AG09309 (cell line): ENCODE results near the gene REEP1.
"Not testable (repeated sequence)": the region's sequence is repeated elsewhere in the genome, so short reads cannot be mapped to it uniquely, and the experiment has no call there.

Experiments used
- DNase-seq: peaks from one replicate; pipeline ENCODE4 v3.0.0-alpha.2; 2010; ENCODE audit warnings: low read depth
- H3K4me3 ChIP-seq: 2 replicates; pipeline ENCODE4 v1.5.1; 2011; ENCODE audit warnings: mild to moderate bottlenecking, low read depth, low read length, moderate library complexity; ENCODE audit not compliant: control insufficient read depth
- CTCF ChIP-seq: IDR thresholded peaks from 2 replicates; pipeline ENCODE4 v1.5.1; 2011; ENCODE audit warnings: mild to moderate bottlenecking, low read depth, low read length, inconsistent platforms; ENCODE audit not compliant: insufficient read depth, control insufficient read depth; ENCODE audit errors: missing control alignments

Gene REEP1

DNA sequence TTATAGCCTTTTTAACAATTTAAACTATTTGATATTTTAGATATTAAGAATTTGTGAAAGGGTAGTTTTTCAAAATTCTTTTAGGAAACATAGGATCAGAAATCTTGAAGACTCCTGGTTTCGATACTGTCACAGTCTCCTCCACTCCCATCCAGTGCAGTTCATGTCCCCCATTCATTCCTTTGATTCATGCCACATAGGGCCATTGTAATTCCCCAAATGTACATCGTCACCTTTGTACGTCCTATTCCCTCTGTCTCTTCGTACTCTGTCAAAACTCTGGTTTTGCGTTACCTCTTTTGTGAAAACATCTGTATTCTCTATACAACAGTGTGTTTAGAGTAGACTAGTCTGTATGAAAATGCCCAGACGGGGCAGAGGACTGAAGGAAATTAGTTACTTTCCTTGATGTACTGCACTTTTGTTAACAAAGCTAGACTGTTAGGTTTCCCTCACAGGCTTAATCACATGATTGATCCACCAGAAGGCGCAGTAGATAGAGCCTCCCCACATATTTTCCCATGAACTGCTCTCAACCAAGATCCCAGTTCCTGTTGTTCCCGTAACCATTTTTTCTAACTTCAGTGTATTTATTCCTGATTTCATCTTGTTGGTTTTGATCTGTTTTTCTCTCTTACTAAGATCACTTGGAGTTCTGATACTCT lies 135.6 kb downstream of the REEP1 start:
- DNase-seq: no peak
- no peak overlapping the region for H3K4me3 ChIP-seq
- TF ChIP-seq CTCF: no peak

- H3K4me3 ChIP-seq: not testable (repeated sequence)
These were observed 136.9 kb downstream of the REEP1 start for GRCh38 chr2:86200564-86200963.

GRCh38 chr2:86199834-86200177 lies 137.6 kb downstream of the REEP1 start:
- no peak for TF ChIP-seq CTCF
- no peak for DNase-seq
- peak overlapping the region; percentile 62 for H3K4me3 ChIP-seq

More at GRCh38 chr2:86200564-86200963, 136.9 kb downstream of the REEP1 start:
- DNase-seq: not testable (repeated sequence)

GRCh38 chr2:86195808-86196387 lies 141.5 kb downstream of the REEP1 start:
- H3K4me3 ChIP-seq: peak overlapping the region; percentile 91
- TF ChIP-seq CTCF: no peak
- DNase-seq: no peak

- peak within 1 kb of the TSS; percentile 91 for H3K4me3 ChIP-seq
- peak; percentile 86 for DNase-seq
- no peak for TF ChIP-seq CTCF
These were observed 142.2 kb downstream of the REEP1 start, which contains the start of gene IMMT for GRCh38 chr2:86195055-86195807. Gene IMMT (minus strand): TSS chr2:86195462. CDS start chr2:86195382, 80 bp downstream.

DNA sequence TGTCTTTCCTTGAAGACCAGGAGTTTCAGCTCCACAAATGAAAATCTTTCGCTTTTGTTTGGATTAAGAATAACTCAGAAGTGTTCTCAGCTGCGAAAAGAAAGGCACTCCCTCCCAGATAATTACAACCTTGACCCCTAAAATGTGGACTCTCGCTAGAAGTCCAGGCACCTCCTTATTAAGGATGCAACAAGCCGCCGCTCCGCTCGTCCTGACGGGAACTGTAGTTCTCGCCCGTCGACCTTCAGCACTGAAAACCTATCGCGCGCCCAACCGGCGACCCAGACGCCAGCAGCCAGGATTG lies 142.7 kb downstream of the REEP1 start:
- no peak for TF ChIP-seq CTCF
- DNase-seq: no peak

GRCh38 chr2:86193901-86194567 lies 143.4 kb downstream of the REEP1 start:
- no peak for DNase-seq
- TF ChIP-seq CTCF: peak; percentile 2
- peak overlapping the region; percentile 91 for H3K4me3 ChIP-seq

More for the DNA sequence above, 142.7 kb downstream of the REEP1 start:
- peak overlapping the region; percentile 91 for H3K4me3 ChIP-seq
